Neural cell (in vitro differentiated cells): ENCODE data around the gene NRXN2. TPM values are rescaled to one million over a fixed set of nuclear protein-coding genes. Genes with fewer than 3 reads are reported as not detected.

Experiments
- H2AFZ ChIP-seq: fragments of 200-600, 300-800 bp; sonication (generic), shearing (Covaris generic); 2 replicates; pipeline ENCODE4 v1.6.0; 2014; ENCODE audit warnings: low read depth, mild to moderate bottlenecking, antibody characterized with exemption, low read length, moderate library complexity
- H3F3A ChIP-seq: fragments of 200-600 bp; shearing (Covaris generic); 2 replicates; pipeline ENCODE4 v1.6.1; 2016; ENCODE audit warnings: mild to moderate bottlenecking, moderate library complexity, mixed read lengths, antibody characterized with exemption, low read length; ENCODE audit not compliant: insufficient read depth, poor library complexity, severe bottlenecking
- H3K27ac ChIP-seq: fragments of 200-600, 300-800 bp; sonication (generic), shearing (Covaris generic); 2 replicates; pipeline ENCODE4 v1.5.1; 2014; ENCODE audit warnings: mild to moderate bottlenecking, low read length, moderate library complexity
- H3K27me3 ChIP-seq: fragments of 300-800, 200-600 bp; sonication (generic), shearing (Covaris generic); 2 replicates; pipeline ENCODE4 v1.6.0; 2014; ENCODE audit warnings: mild to moderate bottlenecking, low read depth, low read length, moderate library complexity; ENCODE audit not compliant: insufficient read depth
- H3K36me3 ChIP-seq: fragments of 300-800, 200-600 bp; sonication (generic), shearing (Covaris generic); 2 replicates; pipeline ENCODE4 v1.5.1; 2014; ENCODE audit warnings: mild to moderate bottlenecking, antibody characterized with exemption, low read length, moderate library complexity; ENCODE audit not compliant: insufficient read depth
- H3K4me2 ChIP-seq: fragments of 300-800, 200-600 bp; sonication (generic), shearing (Covaris generic); 2 replicates; pipeline ENCODE4 v1.6.0; 2014; ENCODE audit warnings: mild to moderate bottlenecking, low read length
- H3K4me3 ChIP-seq: fragments of 300-800, 200-600 bp; sonication (generic), shearing (Covaris generic); 2 replicates; pipeline ENCODE4 v1.5.1; 2014; ENCODE audit warnings: mild to moderate bottlenecking, low read length, moderate library complexity
- H3K79me2 ChIP-seq: fragments of 200-600 bp; shearing (Covaris generic); replicated peaks from 2 replicates; pipeline ENCODE4 v1.6.0; 2014; ENCODE audit warnings: mild to moderate bottlenecking, low read length, moderate library complexity; ENCODE audit not compliant: insufficient read depth
- H3K9ac ChIP-seq: fragments of 300-800, 200-600 bp; sonication (generic), shearing (Covaris generic); 2 replicates; pipeline ENCODE4 v1.6.1; 2016; ENCODE audit warnings: mild to moderate bottlenecking, low read length, mixed read lengths
- H3K9me2 ChIP-seq: fragments of 200-600 bp; shearing (Covaris generic); 2 replicates; pipeline ENCODE4 v1.6.1; 2016; ENCODE audit warnings: mild to moderate bottlenecking, low read length, mixed read lengths; ENCODE audit not compliant: insufficient read depth
- H3K9me3 ChIP-seq: fragments of 200-600, 300-800 bp; sonication (generic), shearing (Covaris generic); 2 replicates; pipeline ENCODE4 v1.6.1; 2016; ENCODE audit warnings: mild to moderate bottlenecking, mixed run types, low read length, moderate library complexity, mixed read lengths
- H4K20me1 ChIP-seq: fragments of 200-600 bp; shearing (Covaris generic); 2 replicates; pipeline ENCODE4 v1.6.1; 2016; ENCODE audit warnings: mild to moderate bottlenecking, mixed run types; ENCODE audit not compliant: insufficient read depth
- CTCF ChIP-seq: fragments of 450-650 bp; IDR thresholded peaks from 2 replicates; pipeline ENCODE4 v1.5.1; 2014; ENCODE audit warnings: antibody characterized with exemption, mild to moderate bottlenecking, moderate library complexity; ENCODE audit not compliant: poor library complexity, severe bottlenecking
- EZH2 ChIP-seq: fragments of 200-600, 300-800 bp; shearing (Covaris generic), sonication (generic); IDR thresholded peaks from 2 replicates; pipeline ENCODE4 v1.6.1; 2014; ENCODE audit warnings: antibody characterized with exemption, low read length, borderline replicate concordance, mild to moderate bottlenecking; ENCODE audit not compliant: insufficient read depth, poor library complexity, severe bottlenecking
- MXI1 ChIP-seq: fragments of 450-650 bp; conservative IDR thresholded peaks from 2 replicates; pipeline ENCODE4 v1.6.1; 2014; ENCODE audit warnings: antibody characterized with exemption, mild to moderate bottlenecking; ENCODE audit not compliant: poor library complexity, severe bottlenecking
- POLR2AphosphoS5 ChIP-seq: IDR thresholded peaks from 2 replicates; pipeline ENCODE4 v1.6.1; 2012
- RAD21 ChIP-seq: fragments of 450-650 bp; conservative IDR thresholded peaks from 2 replicates; pipeline ENCODE4 v1.6.1; 2014; ENCODE audit warnings: antibody characterized with exemption, mild to moderate bottlenecking, moderate library complexity
- REST ChIP-seq: IDR thresholded peaks from 2 replicates; pipeline ENCODE4 v1.6.1; 2012; ENCODE audit warnings: borderline replicate concordance
- SMC3 ChIP-seq: fragments of 450-650 bp; conservative IDR thresholded peaks from 2 replicates; pipeline ENCODE4 v1.6.1; 2014; ENCODE audit warnings: antibody characterized with exemption, mild to moderate bottlenecking, moderate library complexity; ENCODE audit not compliant: poor library complexity
- polyA plus RNA-seq: library from polyadenylated mRNA; depleted of rRNA; stranded (reverse); fragments of >200 nt; gene quantifications from 2 replicates; pipeline ENCODE4 v1.2.3, GENCODE V29; 2014

The NRXN2 gene
- polyA plus RNA-seq, 1 donor from 2014 or later = 68.0 TPM

GRCh38 chr11:64726211-64726641 is 3.2 kb upstream of the NRXN2 start:
- Histone ChIP-seq H3K27me3 (no peaks in the 10 kb centered on the region), H3F3A (no peaks in the 10 kb centered on the region), H3K4me3 (peak overlapping the region; percentile 49), H4K20me1 (no peaks in the 10 kb centered on the region), H3K4me2 (no peak overlapping the region), H3K36me3 (no peaks in the 10 kb centered on the region), H3K9me3 (no peaks in the 10 kb centered on the region), H3K79me2 (peaks cover 14% of the 10 kb centered on the region), H2AFZ (no peak overlapping the region), H3K9ac (peak overlapping the region; percentile 43), H3K9me2 (no peaks in the 10 kb centered on the region), H3K27ac (peak overlapping the region; percentile 43)
- no peak for TF ChIP-seq CTCF
- TF ChIP-seq RAD21 = no peak
- no peak for TF ChIP-seq REST
- no peak for TF ChIP-seq EZH2
- TF ChIP-seq POLR2AphosphoS5 = no peak
- TF ChIP-seq MXI1 = no peak
- no peak for TF ChIP-seq SMC3

- peak overlapping the region; percentile 24 for H2AFZ ChIP-seq
- H3K79me2 ChIP-seq = peaks cover 26% of the 10 kb centered on the region
- H3K9ac ChIP-seq = peak overlapping the region; percentile 43
- peak overlapping the region; percentile 46 for H3K4me2 ChIP-seq
- H3K27ac ChIP-seq = peak overlapping the region; percentile 43
- H3K9me3 ChIP-seq = no peaks in the 10 kb centered on the region
- no peaks in the 10 kb centered on the region for H3K9me2 ChIP-seq
- no peaks in the 10 kb centered on the region for H3F3A ChIP-seq
- peaks cover 3% of the 10 kb centered on the region for H4K20me1 ChIP-seq
- no peaks in the 10 kb centered on the region for H3K27me3 ChIP-seq
- TF ChIP-seq MXI1 (peak; percentile 60), CTCF (no peak)
- H3K4me3 ChIP-seq = peak overlapping the region; percentile 49
- H3K36me3 ChIP-seq = no peaks in the 10 kb centered on the region
These were observed 2.0 kb upstream of the NRXN2 start for GRCh38 chr11:64724863-64725532.
